Ramos (cell line): Measurements from ENCODE around the gene METTL26.

ENCODE experiments used
- in situ Hi-C: fragments of 300-500 bp; cut with MboI; formaldehyde crosslinking; loops from one replicate; pipeline ENCODE4 v1.14.3; 2022; ENCODE audit warnings: low sequenced_read_pairs; ENCODE audit not compliant: unreplicated experiment

METTL26 gene

DNA sequence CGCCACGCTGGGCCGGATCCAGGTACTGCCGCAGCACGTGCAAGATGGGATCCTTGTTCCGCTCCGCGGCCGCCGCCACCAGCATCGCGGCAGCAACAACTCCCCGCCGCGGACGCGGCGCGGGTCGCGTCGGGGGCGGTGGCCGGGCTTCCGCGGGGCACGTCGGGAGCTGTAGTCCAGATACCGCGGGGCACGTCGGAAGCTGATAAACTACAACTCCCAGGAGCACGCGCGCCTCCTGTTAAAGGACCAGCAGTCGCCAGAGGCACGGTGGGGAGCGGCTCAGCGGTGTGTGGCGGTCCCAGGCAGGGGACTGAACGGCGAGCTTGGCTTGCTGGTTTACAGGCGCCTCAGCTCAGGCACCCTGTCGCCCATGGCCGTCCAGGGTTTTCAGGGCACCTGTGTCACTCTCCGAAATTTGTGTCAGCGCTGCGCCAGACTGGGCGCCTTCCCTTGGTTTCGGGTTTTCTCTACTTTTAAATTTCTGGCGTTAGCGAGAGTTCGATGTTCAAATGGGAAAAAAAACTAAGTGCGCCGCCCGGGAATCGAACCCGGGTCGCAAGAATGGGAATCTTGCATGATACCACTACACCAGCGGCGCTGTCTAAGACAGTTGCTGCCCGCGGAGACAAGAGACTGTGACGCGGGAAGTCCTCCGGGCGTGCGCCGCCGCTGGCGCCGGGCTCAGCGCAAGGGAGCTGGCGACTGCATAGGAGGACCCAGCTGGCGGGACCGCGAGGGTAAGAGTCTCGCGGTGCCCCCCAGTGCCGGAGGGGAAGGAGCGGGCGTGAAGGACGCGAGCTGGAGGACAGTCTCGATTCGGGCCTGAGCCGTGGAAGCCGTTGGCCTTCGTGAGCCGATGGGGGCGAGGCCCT lies at the start of gene METTL26:
Gene METTL26 (minus strand): TSS at position 100 of the 875 bp plus-strand sequence. CDS start 15 bp downstream, at position 85.
- in situ Hi-C loops = no loop called here

GRCh38 chr16:684961-685696 lies 49.0 kb upstream of the METTL26 start:
- in situ Hi-C loops = no loop called here

DNA sequence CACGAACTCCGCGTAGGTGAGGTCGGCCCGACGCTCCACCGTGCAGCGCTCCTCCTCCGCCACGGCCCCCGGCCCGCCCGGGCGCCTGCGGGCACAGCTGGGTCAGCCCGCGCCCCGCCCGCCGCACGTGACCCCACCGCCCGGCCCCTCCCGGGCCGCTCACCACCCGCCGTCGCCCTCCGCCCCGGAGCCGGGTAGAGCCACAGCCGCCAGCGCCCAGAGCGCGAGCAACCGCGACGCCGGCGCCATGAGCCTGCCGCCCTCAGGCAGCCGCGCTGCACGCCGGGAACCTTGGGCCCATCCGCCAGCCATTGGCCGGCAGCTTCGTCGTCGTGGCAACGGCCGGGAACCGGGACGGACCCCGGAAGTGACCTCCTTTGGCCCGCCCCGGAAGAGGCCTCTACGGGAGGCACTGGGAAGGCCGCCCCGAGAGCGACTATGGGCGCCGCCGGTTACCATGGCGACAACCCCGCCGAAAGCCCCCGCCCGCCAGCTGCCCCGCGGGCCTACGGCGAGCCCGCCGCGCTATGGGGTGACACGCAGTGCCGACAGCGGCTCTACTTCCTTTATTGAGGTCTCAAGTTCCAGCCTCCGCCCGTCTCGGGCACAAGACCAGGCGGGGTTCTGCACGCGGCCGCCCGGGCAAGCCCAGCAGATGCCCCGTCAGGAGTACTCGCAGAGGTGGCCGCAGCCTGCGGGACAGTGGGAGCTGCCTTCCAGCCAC lies 48.1 kb upstream of the METTL26 start, which contains the start of gene JMJD8:
Gene JMJD8 (minus strand): TSS at position 264 of the 724 bp plus-strand sequence. CDS start 15 bp downstream, at position 249.
- in situ Hi-C loops = no loop called here

GRCh38 chr16:683396-684070 lies 47.4 kb upstream of the METTL26 start:
- in situ Hi-C loops = no loop called here

- in situ Hi-C loops = no loop called here
These were observed 46.6 kb upstream of the METTL26 start for GRCh38 chr16:682493-683395.

DNA sequence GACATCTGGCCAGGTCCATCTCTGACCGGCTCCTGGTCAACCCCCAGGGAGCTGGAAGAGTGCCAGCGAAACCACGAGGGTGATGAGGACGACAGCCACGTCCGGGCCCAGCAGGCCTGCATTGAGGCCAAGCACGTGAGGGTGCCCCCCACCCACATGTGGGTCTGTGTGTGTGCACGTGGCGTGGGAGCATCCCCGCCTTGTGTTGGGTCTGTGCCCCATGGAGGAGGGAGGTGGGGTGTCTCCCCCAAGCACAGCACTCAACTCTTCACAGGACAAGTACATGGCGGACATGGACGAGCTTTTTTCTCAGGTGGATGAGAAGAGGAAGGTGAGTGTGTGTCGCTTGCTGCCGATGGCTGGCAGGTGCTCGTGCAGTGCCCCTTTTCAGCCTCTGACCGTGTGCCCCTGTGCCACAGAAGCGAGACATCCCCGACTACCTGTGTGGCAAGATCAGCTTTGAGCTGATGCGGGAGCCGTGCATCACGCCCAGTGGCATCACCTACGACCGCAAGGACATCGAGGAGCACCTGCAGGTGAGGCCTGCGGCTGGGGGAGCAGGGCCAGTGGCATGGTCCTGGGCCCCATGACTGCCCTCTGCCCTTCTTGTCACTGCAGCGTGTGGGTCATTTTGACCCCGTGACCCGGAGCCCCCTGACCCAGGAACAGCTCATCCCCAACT lies 45.8 kb upstream of the METTL26 start:
- in situ Hi-C loops = no loop called here

DNA sequence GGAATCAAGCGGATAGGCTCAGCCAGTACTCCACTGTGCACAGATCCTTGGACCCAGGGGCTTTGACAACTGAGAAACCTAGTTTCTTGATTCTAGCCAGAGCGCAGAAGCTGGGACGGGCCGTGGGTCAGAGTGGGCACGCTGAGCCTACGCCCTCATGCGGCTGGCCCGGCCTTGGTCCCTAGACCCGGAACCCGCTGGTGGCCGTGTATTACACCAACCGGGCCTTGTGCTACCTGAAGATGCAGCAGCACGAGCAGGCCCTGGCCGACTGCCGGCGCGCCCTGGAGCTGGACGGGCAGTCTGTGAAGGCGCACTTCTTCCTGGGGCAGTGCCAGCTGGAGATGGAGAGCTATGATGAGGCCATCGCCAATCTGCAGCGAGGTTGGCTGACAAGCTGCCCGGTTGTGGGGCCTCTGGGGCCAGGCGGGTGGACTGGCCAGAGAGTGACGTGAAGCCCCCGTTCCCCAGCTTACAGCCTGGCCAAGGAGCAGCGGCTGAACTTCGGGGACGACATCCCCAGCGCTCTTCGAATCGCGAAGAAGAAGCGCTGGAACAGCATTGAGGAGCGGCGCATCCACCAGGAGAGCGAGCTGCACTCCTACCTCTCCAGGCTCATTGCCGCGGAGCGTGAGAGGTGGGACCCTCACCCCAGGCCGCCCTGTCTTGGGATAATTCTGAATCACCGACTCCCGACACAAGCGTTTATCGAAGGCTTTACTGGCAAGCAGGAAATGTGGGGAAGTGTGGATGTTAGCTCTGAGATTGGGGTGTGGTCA lies 45.1 kb upstream of the METTL26 start:
- in situ Hi-C loops = no loop called here

DNA sequence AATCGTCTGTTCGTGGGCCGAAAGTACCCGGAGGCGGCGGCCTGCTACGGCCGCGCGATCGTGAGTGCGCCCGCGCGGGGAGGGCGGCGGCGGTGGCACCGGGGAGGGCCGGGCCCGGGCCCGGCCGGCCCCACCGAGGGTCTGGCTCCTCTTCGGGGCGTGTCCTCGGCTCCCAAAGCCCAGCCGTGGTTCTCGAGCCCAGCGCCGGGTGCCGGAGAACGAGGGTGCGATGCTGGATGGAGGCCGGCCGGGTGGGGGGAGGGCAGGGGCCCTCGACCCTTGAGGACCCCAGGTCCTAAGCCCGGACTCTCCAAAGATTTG lies 44.5 kb upstream of the METTL26 start:
- in situ Hi-C loops = no loop called here

- in situ Hi-C loops = no loop called here
These were observed 43.9 kb upstream of the METTL26 start, which contains the start of gene STUB1 for GRCh38 chr16:679814-680624. TSS of gene STUB1 (plus strand) at chr16:680410. CDS start at chr16:680526, 116 bp downstream.

- in situ Hi-C loops = no loop called here
These were observed 43.0 kb upstream of the METTL26 start for GRCh38 chr16:678858-679813.

DNA sequence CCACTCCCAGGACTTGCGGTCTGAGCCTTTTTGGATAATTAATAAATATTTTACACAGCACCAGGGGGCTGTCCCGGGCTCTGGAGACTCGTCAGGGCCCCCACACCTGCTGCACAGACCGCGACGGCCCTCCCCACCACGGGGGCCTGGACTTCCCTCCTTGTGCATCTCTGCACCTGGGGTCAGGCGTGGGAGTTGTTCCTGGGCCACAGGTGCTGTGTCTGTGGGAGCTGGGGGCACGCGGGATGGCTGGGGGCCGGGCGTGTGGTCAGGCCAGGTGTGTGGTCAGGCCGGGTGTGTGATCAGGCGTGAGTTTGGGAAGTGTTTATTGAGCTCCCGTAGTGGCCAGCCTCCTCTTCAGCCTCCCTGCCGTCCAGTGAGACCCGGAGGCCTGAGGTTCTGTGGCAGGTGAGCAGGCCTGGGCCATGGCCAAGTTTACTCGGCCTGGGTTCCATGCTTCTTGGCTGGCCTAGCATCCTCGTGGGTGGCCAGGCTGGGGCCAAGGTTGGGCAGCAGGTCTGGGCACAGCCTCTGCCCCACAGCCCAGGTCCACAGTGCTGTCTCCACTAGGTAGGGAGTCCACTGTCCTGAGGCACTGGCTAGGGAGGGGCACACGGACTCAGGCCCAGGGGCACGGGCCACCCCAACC lies 42.2 kb upstream of the METTL26 start:
- in situ Hi-C loops = no loop called here

- in situ Hi-C loops = no loop called here
These were observed 41.4 kb upstream of the METTL26 start for GRCh38 chr16:677316-678190.

DNA sequence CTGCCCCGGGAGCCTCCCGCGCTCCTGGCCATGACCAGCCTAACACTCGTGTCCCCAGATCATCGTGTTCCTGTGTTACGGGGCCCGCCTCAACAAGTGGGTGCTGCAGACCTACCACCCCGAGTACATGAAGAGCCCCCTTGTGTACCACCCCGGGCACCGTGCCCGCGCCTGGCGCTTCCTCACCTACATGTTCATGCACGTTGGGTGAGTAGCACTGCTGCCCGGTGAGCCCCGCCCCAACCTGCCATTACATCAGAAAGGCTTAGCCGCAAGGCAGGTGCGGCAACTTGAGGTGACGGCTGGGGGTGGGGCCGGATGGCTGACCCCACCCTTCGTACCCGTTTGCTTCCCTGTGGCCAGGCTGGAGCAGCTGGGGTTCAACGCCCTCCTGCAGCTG lies 40.8 kb upstream of the METTL26 start:
- in situ Hi-C loops = no loop called here

GRCh38 chr16:676565-676902 lies 40.4 kb upstream of the METTL26 start:
- in situ Hi-C loops = no loop called here
